HG03108 (cell line): ENCODE data around the gene SRBD1.
"Not testable (repeated sequence)": the region's sequence is repeated elsewhere in the genome, so short reads cannot be mapped to it uniquely, and the experiment has no call there.

Source experiments
- ATAC-seq: cut with Tn5 transposase; IDR thresholded peaks from one replicate; pipeline ENCODE4 v1.9.1; 2021; ENCODE audit warnings: moderate library complexity; ENCODE audit not compliant: unreplicated experiment

The SRBD1 gene

GRCh38 chr2:45435316-45435715 lies 175.8 kb downstream of the SRBD1 start:
- ATAC-seq, result no peak

- no peak for ATAC-seq
These were observed 177.7 kb downstream of the SRBD1 start for GRCh38 chr2:45433363-45433762.

- no peak for ATAC-seq
These were observed 178.7 kb downstream of the SRBD1 start for GRCh38 chr2:45432406-45432805.

GRCh38 chr2:45426025-45426424 lies 185.0 kb downstream of the SRBD1 start:
- ATAC-seq, result not testable (repeated sequence)

GRCh38 chr2:45422921-45423320 lies 188.1 kb downstream of the SRBD1 start:
- ATAC-seq, result no peak

- ATAC-seq, result no peak
These were observed 192.5 kb downstream of the SRBD1 start for GRCh38 chr2:45418532-45418931.

- no peak for ATAC-seq
These were observed 195.4 kb downstream of the SRBD1 start for GRCh38 chr2:45415534-45416123.

GRCh38 chr2:45412754-45413379 lies 198.2 kb downstream of the SRBD1 start:
- no peak for ATAC-seq

GRCh38 chr2:45409677-45410076 lies 201.4 kb downstream of the SRBD1 start:
- no peak for ATAC-seq

GRCh38 chr2:45406621-45407020 lies 204.4 kb downstream of the SRBD1 start:
- ATAC-seq, result no peak

GRCh38 chr2:45404807-45405297 lies 206.2 kb downstream of the SRBD1 start:
- ATAC-seq, result no peak

GRCh38 chr2:45403036-45403435 lies 208.0 kb downstream of the SRBD1 start:
- ATAC-seq, result no peak

GRCh38 chr2:45401431-45401922 lies 209.6 kb downstream of the SRBD1 start:
- no peak for ATAC-seq

GRCh38 chr2:45399040-45399784 lies 211.9 kb downstream of the SRBD1 start:
- ATAC-seq, result no peak

- no peak for ATAC-seq
These were observed 213.8 kb downstream of the SRBD1 start for GRCh38 chr2:45397292-45397691.

GRCh38 chr2:45396671-45397070 lies 214.4 kb downstream of the SRBD1 start:
- ATAC-seq, result no peak

GRCh38 chr2:45394842-45395241 lies 216.2 kb downstream of the SRBD1 start:
- ATAC-seq, result no peak

- no peak for ATAC-seq
These were observed 216.9 kb downstream of the SRBD1 start for GRCh38 chr2:45394216-45394615.

GRCh38 chr2:45391866-45392265 lies 219.2 kb downstream of the SRBD1 start:
- ATAC-seq, result no peak

- ATAC-seq, result no peak
These were observed 220.2 kb downstream of the SRBD1 start for GRCh38 chr2:45390861-45391260.

GRCh38 chr2:45390441-45390840 lies 220.6 kb downstream of the SRBD1 start:
- no peak for ATAC-seq

GRCh38 chr2:45388541-45389100 lies 222.4 kb downstream of the SRBD1 start:
- ATAC-seq, result no peak
